HG02588 (cell line): Measurements from ENCODE around the gene ATP1B3.
"Not testable (repeated sequence)": the region's sequence is repeated elsewhere in the genome, so short reads cannot be mapped to it uniquely, and the experiment has no call there.

ENCODE experiments used
- ATAC-seq: cut with Tn5 transposase; IDR thresholded peaks from one replicate; pipeline ENCODE4 v1.9.1; 2021; ENCODE audit warnings: mild to moderate bottlenecking, moderate library complexity; ENCODE audit not compliant: unreplicated experiment

Gene ATP1B3

GRCh38 chr3:141901914-141902313, 25.5 kb downstream of the ATP1B3 start:
- ATAC-seq: no peak

GRCh38 chr3:141904203-141904602, 27.8 kb downstream of the ATP1B3 start:
- ATAC-seq: no peak

- ATAC-seq: no peak
These were observed 28.7 kb downstream of the ATP1B3 start for GRCh38 chr3:141905129-141905528.

- no peak for ATAC-seq
These were observed 33.0 kb downstream of the ATP1B3 start for GRCh38 chr3:141909408-141909807.

- ATAC-seq: not testable (repeated sequence)
These were observed 33.5 kb downstream of the ATP1B3 start for GRCh38 chr3:141909986-141910385.

- no peak for ATAC-seq
These were observed 36.8 kb downstream of the ATP1B3 start for GRCh38 chr3:141913150-141913811.

GRCh38 chr3:141914311-141914710, 37.9 kb downstream of the ATP1B3 start:
- no peak for ATAC-seq

- no peak for ATAC-seq
These were observed 38.6 kb downstream of the ATP1B3 start for GRCh38 chr3:141915016-141915415.

- ATAC-seq: no peak
These were observed 39.3 kb downstream of the ATP1B3 start for GRCh38 chr3:141915766-141916165.

GRCh38 chr3:141920701-141921100, 44.3 kb downstream of the ATP1B3 start:
- no peak for ATAC-seq

- no peak for ATAC-seq
These were observed 44.9 kb downstream of the ATP1B3 start for GRCh38 chr3:141921316-141921715.

GRCh38 chr3:141925677-141926076, 49.2 kb downstream of the ATP1B3 start:
- ATAC-seq: not testable (repeated sequence)

- ATAC-seq: no peak
These were observed 50.5 kb downstream of the ATP1B3 start for GRCh38 chr3:141926929-141927328.

- ATAC-seq: no peak
These were observed 52.3 kb downstream of the ATP1B3 start for GRCh38 chr3:141928631-141929270.

GRCh38 chr3:141929341-141929995, 53.0 kb downstream of the ATP1B3 start:
- ATAC-seq: no peak

- no peak for ATAC-seq
These were observed 54.4 kb downstream of the ATP1B3 start for GRCh38 chr3:141930801-141931200.

GRCh38 chr3:141933421-141934300, 57.2 kb downstream of the ATP1B3 start:
- no peak for ATAC-seq

GRCh38 chr3:141934354-141934753, 57.9 kb downstream of the ATP1B3 start:
- ATAC-seq: no peak

- no peak for ATAC-seq
These were observed 61.6 kb downstream of the ATP1B3 start for GRCh38 chr3:141938011-141938500.

GRCh38 chr3:141939759-141940158, 63.3 kb downstream of the ATP1B3 start:
- no peak for ATAC-seq

- no peak for ATAC-seq
These were observed 63.8 kb downstream of the ATP1B3 start for GRCh38 chr3:141940194-141940776.
